Activated gamma-delta T cell treated with Interleukin-2 at 50 U/mL for 16 hours (primary cell): ENCODE measurements around the gene BRSK2.

Source experiments
- DNase-seq: peaks from one replicate; pipeline ENCODE4 v3.0.0-alpha.2; 2020

Gene BRSK2

GRCh38 chr11:1377231-1377780 is 12.4 kb upstream of the BRSK2 start:
- no peak for DNase-seq

- no peak for DNase-seq
Measured at GRCh38 chr11:1381793-1382425, 7.8 kb upstream of the BRSK2 start.

GRCh38 chr11:1382429-1382828 is 7.3 kb upstream of the BRSK2 start:
- DNase-seq: no peak

- peak; percentile 69 for DNase-seq
Measured at GRCh38 chr11:1382831-1383607, 6.7 kb upstream of the BRSK2 start.

GRCh38 chr11:1384199-1384970 is 5.3 kb upstream of the BRSK2 start:
- no peak for DNase-seq

- no peak for DNase-seq
Measured at GRCh38 chr11:1387521-1387920, 2.2 kb upstream of the BRSK2 start.

- DNase-seq: no peak
Measured at GRCh38 chr11:1387961-1388762, 1.6 kb upstream of the BRSK2 start.

GRCh38 chr11:1388763-1389102 is 1.0 kb upstream of the BRSK2 start:
- DNase-seq: no peak

- peak; percentile 96 for DNase-seq
Measured at GRCh38 chr11:1389103-1389931, 417 bp upstream of the BRSK2 start.

- DNase-seq: no peak
Measured at GRCh38 chr11:1390569-1391164, 933 bp downstream of the BRSK2 start.

GRCh38 chr11:1391165-1392075 is 1.7 kb downstream of the BRSK2 start:
- no peak for DNase-seq

- no peak for DNase-seq
Measured at GRCh38 chr11:1392111-1392510, 2.4 kb downstream of the BRSK2 start.

GRCh38 chr11:1392561-1392960 is 2.8 kb downstream of the BRSK2 start:
- no peak for DNase-seq

- no peak for DNase-seq
Measured at GRCh38 chr11:1393038-1393710, 3.4 kb downstream of the BRSK2 start.

- no peak for DNase-seq
Measured at GRCh38 chr11:1394936-1395772, 5.4 kb downstream of the BRSK2 start.

GRCh38 chr11:1395773-1396374 is 6.1 kb downstream of the BRSK2 start:
- DNase-seq: no peak

- DNase-seq: no peak
Measured at GRCh38 chr11:1396375-1396841, 6.7 kb downstream of the BRSK2 start.
